Measurements from ENCODE around the gene SPRN. TPM values are rescaled to one million over a fixed set of nuclear protein-coding genes. Genes with fewer than 3 reads are reported as not detected.

Gene SPRN
- total and polyA plus RNA-seq, 2 of the 4 experiments (the other 2 are of a cell fraction): 0.36 to 2.3 TPM

GRCh38 chr10:133457100-133457841 lies 32.8 kb upstream of the SPRN start:
- TF ChIP-seq CHD1 (IDR thresholded peaks at IDR 0.05; ENCODE audit: low read depth, low read length) (no peak), RAD21 (IDR thresholded peaks at IDR 0.05; ENCODE audit: low read length) (no peak), BHLHE40 (IDR thresholded peaks at IDR 0.05; ENCODE audit: low read depth, low read length) (no peak), CTCF (conservative IDR thresholded peaks at IDR 0.05; ENCODE audit: low read depth, low read length) (no peak), MAZ (IDR thresholded peaks at IDR 0.05; ENCODE audit: borderline replicate concordance, low read depth, low read length) (no peak), SMC3 (IDR thresholded peaks at IDR 0.05; ENCODE audit: low read depth, low read length) (no peak), ELK1 (IDR thresholded peaks at IDR 0.05; ENCODE audit: borderline replicate concordance, low read depth, low read length) (no peak), MXI1 (IDR thresholded peaks at IDR 0.05; ENCODE audit: borderline replicate concordance, low read depth, low read length) (no peak), FOS (IDR thresholded peaks at IDR 0.05; ENCODE audit: low read depth, low read length) (no peak), POLR2A (IDR thresholded peaks at IDR 0.05; ENCODE audit: low read depth, low read length) (no peak), NFE2L2 (IDR thresholded peaks at IDR 0.05; ENCODE audit: low read depth, low read length) (no peak), MAFK (IDR thresholded peaks at IDR 0.05; ENCODE audit: low read depth, low read length) (no peak), CEBPB (IDR thresholded peaks at IDR 0.05; ENCODE audit: low read depth, low read length) (no peak), USF2 (IDR thresholded peaks at IDR 0.05; ENCODE audit: low read depth, low read length) (no peak), RCOR1 (IDR thresholded peaks at IDR 0.05; ENCODE audit: insufficient replicate concordance, low read length) (no peak), RFX5 (IDR thresholded peaks at IDR 0.05; ENCODE audit: low read depth, low read length) (no peak)
- H3K36me3 ChIP-seq (ENCODE audit: control insufficient read depth, insufficient read depth, low read length): no peaks in the 10 kb centered on the region
- H2AK9ac ChIP-seq (replicated peaks; ENCODE audit: low read depth, low read length, poor library complexity): no peak overlapping the region
- H3K56ac ChIP-seq (ENCODE audit: extremely low read depth, insufficient read depth, low read length): no peak overlapping the region
- no peak overlapping the region for H3K23ac ChIP-seq (ENCODE audit: low read depth, low read length)
- H3K4me3 ChIP-seq (ENCODE audit: insufficient read depth, low read depth, low read length): no peak overlapping the region
- intact Hi-C loops (cut with micrococcal nuclease): no loop called here
- no peak overlapping the region for H3K14ac ChIP-seq (replicated peaks; ENCODE audit: low read depth, low read length)
- DNase-seq (no peak), ATAC-seq (ENCODE audit: low read depth) (no peak)
- ChIA-PET CTCF (no interaction called here), POLR2A (ENCODE audit: unreplicated experiment) (no interaction called here)
- H2BK5ac ChIP-seq (ENCODE audit: low read depth, low read length, poor library complexity, severe bottlenecking): no peak overlapping the region
- no peaks in the 10 kb centered on the region for H3K4me1 ChIP-seq (ENCODE audit: control insufficient read depth, insufficient read depth, low read length)
- H3K4me2 ChIP-seq (ENCODE audit: low read depth, low read length): no peak overlapping the region
- H2AK5ac ChIP-seq (ENCODE audit: low read depth, low read length): no peak overlapping the region
- H3K9me1 ChIP-seq (ENCODE audit: insufficient read depth, low read length): no peaks in the 10 kb centered on the region
- H3K9me3 ChIP-seq (ENCODE audit: control insufficient read depth, insufficient read depth, low read length): no peaks in the 10 kb centered on the region
- no peaks in the 10 kb centered on the region for H3K27me3 ChIP-seq (ENCODE audit: control insufficient read depth, insufficient read depth, low read length)
- no peak overlapping the region for H2AFZ ChIP-seq (replicated peaks; ENCODE audit: low read length, poor library complexity)
- H2BK20ac ChIP-seq (ENCODE audit: low read depth, low read length): no peak overlapping the region
- no peak overlapping the region for H2BK15ac ChIP-seq (ENCODE audit: low read depth, low read length)
- no TSS peak for BruUV-seq (replicated peaks)
- H4K91ac ChIP-seq (ENCODE audit: insufficient read depth, low read depth, low read length): no peak overlapping the region
- H4K5ac ChIP-seq (ENCODE audit: low read depth, low read length): no peak overlapping the region
- dilution Hi-C loops (cut with HindIII; ENCODE audit: low sequenced_read_pairs, unreplicated experiment): no loop called here
- H3K79me1 ChIP-seq (ENCODE audit: low read depth in 1 of 2, low read length in 2 of 2): no peaks in the 10 kb centered on the region
- H3K9ac ChIP-seq (ENCODE audit: low read depth, low read length): no peak overlapping the region
- no peak overlapping the region for H3K4ac ChIP-seq (ENCODE audit: low read depth, low read length)
- no peaks in the 10 kb centered on the region for H4K20me1 ChIP-seq (ENCODE audit: insufficient read depth, low read length)
- WGBS, 2 experiments (ENCODE audit: extremely low coverage in 2 of 2, insufficient read length in 1 of 2): 91% methylated on average over 9 of the region's 34 CpGs; no CpG with 5 or more reads in 1 of the 2 experiments
- in situ Hi-C loops (cut with MboI; ENCODE audit: low sequenced_read_pairs): no loop called here
- no peak overlapping the region for H4K8ac ChIP-seq (ENCODE audit: low read depth in 2 of 2, low read length in 2 of 2)
- no peak overlapping the region for H3K27ac ChIP-seq (ENCODE audit: insufficient read depth, low read length)
- H3K18ac ChIP-seq (ENCODE audit: low read depth, low read length): no peak overlapping the region
- no peak overlapping the region for H2BK120ac ChIP-seq (ENCODE audit: low read depth, low read length)

Measured in IMR-90 (cell line).